GM12892 (cell line): Measurements from ENCODE around the gene SYVN1.

Source experiments
- POLR2A ChIP-seq: IDR thresholded peaks from 2 replicates; pipeline ENCODE4 v1.6.1; 2011; ENCODE audit warnings: low read depth, low read length, control low read depth
- POLR2AphosphoS5 ChIP-seq: IDR thresholded peaks from 2 replicates; pipeline ENCODE4 v1.6.1; 2011; ENCODE audit warnings: low read depth, low read length, control low read depth

DNA sequence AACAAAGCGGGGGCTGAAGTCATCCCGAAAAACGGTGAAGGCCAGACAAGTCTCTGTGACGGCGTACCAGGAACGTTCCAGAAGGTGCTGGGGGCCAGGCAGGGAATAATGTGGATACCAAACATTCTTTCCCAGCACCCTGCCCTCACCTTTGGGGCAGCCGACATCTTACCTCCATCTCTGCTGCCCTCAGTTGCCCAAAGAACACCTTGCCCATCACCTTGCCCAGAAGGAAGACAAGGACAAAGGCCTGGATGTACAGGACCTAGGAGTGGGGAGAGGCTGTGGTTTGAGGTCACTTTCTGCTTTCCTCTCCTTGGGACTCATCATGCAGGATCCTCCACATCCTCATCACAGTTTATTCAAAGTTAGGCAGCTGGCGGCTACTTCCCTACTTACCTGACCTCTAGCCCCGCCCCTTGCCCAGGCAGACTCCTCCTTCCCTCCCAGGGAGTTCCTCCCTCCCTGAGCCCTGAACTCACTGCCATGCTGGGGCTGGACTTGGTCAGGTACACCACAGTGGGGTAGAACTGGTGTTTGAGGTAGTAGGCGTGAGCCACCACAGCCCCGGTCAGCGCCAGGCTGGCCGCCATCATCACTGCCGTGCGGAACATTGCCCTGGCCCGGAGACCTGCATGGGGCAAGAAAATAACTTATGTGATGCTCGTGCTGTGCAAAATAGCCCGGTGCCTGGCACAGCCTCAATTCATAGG is 1.2 kb downstream of the SYVN1 start:
- no peak for TF ChIP-seq POLR2AphosphoS5
- TF ChIP-seq POLR2A: no peak
